Measurements from ENCODE around the gene CBR1. TPM values are rescaled to one million over a fixed set of nuclear protein-coding genes. Genes with fewer than 3 reads are reported as not detected.

Gene CBR1
- total and polyA plus RNA-seq, 2 of the 8 experiments (the other 6 are each of a cell fraction or from before 2014, with no cell fraction given): 1.8 to 207 TPM

- Histone ChIP-seq H3K27ac (ENCODE audit: low read depth, low read length) (no peak overlapping the region), H3K23me2 (ENCODE audit: low read depth, low read length) (no peaks in the 10 kb centered on the region), H2BK12ac (ENCODE audit: low read depth, low read length) (no peak overlapping the region), H2BK120ac (replicated peaks; ENCODE audit: low read depth, low read length) (no peak overlapping the region), H3K79me1 (ENCODE audit: low read depth, low read length) (no peaks in the 10 kb centered on the region), H4K20me1 (replicated peaks in 1 of 2; ENCODE audit: control insufficient read depth in 1 of 2, insufficient read depth in 2 of 2, low read length in 2 of 2) (peaks cover 0 to 1% of the 10 kb centered on the region in 2 experiments), H3K79me2 (ENCODE audit: control insufficient read depth in 1 of 2, insufficient read depth in 2 of 2, low read length in 2 of 2) (no peaks in the 10 kb centered on the region), H4K5ac (ENCODE audit: insufficient read length, low read depth, low read length) (no peak overlapping the region), H2BK5ac (ENCODE audit: low read depth, low read length) (no peak overlapping the region), H3K9ac (replicated peaks in 1 of 4; ENCODE audit: extremely low read depth in 1 of 4, low read depth in 3 of 4, low read length in 3 of 4) (no peak overlapping the region), H3K56ac (replicated peaks; ENCODE audit: insufficient read length, low read depth, low read length) (no peak overlapping the region), H2BK15ac (ENCODE audit: low read length) (no peak overlapping the region), H3K23ac (ENCODE audit: insufficient read length) (no peak overlapping the region), H4K8ac (ENCODE audit: extremely low read depth, insufficient read depth, low read length) (no peak overlapping the region), H2AK5ac (ENCODE audit: low read depth, low read length) (no peak overlapping the region), H3K18ac (ENCODE audit: extremely low read depth, low read length) (no peak overlapping the region), H2AFZ (ENCODE audit: low read length) (no peak overlapping the region), H3K27me3 (replicated peaks in 1 of 4; ENCODE audit: control insufficient read depth in 3 of 4, extremely low read depth in 1 of 4, insufficient read depth in 3 of 4, low read length in 3 of 4) (no peaks in the 10 kb centered on the region), H3K4me2 (ENCODE audit: insufficient read depth in 1 of 2, low read depth in 2 of 2, low read length in 2 of 2) (no peak overlapping the region), H3K4me1 (replicated peaks in 1 of 4; ENCODE audit: control insufficient read depth in 3 of 4, insufficient read depth in 4 of 4, low read length in 3 of 4) (peaks cover 0 to 7% (median 2%) of the 10 kb centered on the region in 4 experiments; a peak in 4 of 7 replicates), H3K4ac (replicated peaks; ENCODE audit: insufficient read length, low read depth, low read length) (no peak overlapping the region), H4K91ac (replicated peaks; ENCODE audit: insufficient read length, low read length) (no peak overlapping the region), H3K14ac (ENCODE audit: insufficient read length) (no peak overlapping the region), H3K4me3 (ENCODE audit: extremely low read depth in 1 of 4, insufficient read depth in 2 of 4, low read depth in 3 of 4, low read length in 4 of 4) (no peak overlapping the region), H3K36me3 (ENCODE audit: control insufficient read depth in 2 of 4, insufficient read depth in 4 of 4, low read length in 3 of 4) (peaks cover 2 to 18% (median 10%) of the 10 kb centered on the region in 4 experiments; a peak in 7 of 8 replicates), H2BK20ac (ENCODE audit: low read length) (no peak overlapping the region), H3K9me3 (ENCODE audit: insufficient read depth in 2 of 2, low read depth in 1 of 2, low read length in 1 of 2) (no peaks in the 10 kb centered on the region)
- FAIRE-seq (no peak), DNase-seq (ENCODE audit: low read depth in 1 of 2, low spot score in 2 of 2) (no peak)
- TF ChIP-seq RXRA (IDR thresholded peaks at IDR 0.05; ENCODE audit: insufficient read depth, low read depth, low read length) (no peak), SIRT6 (IDR thresholded peaks at IDR 0.05; ENCODE audit: low read length) (no peak), CBX5 (IDR thresholded peaks at IDR 0.05; ENCODE audit: low read depth, low read length) (no peak), KDM1A (IDR thresholded peaks at IDR 0.05; ENCODE audit: borderline replicate concordance, low read length) (no peak), SAP30 (IDR thresholded peaks at IDR 0.05; ENCODE audit: insufficient read depth, insufficient replicate concordance, low read length) (no peak), POLR2A (IDR thresholded peaks at IDR 0.05; ENCODE audit: control extremely low read depth in 1 of 2, low read depth in 2 of 2, low read length in 2 of 2) (no peak), SUZ12 (IDR thresholded peaks at IDR 0.05; ENCODE audit: low read length) (no peak), ATF3 (IDR thresholded peaks at IDR 0.05; ENCODE audit: insufficient read depth, low read depth, low read length) (no peak)
- CTCF ChIA-PET (ENCODE audit: partially characterized antibody): interaction anchor here (0.8 to 1.4 kb wide), 4 partner anchors 10 to 96 kb away, joined by 3 to 7 read pairs (median 4); no protein-coding TSS in a partner anchor
- POLR2A ChIA-PET (ENCODE audit: partially characterized antibody): interaction anchor here (0.8 to 1.0 kb wide), 2 partner anchors 9 to 17 kb away, joined by 3 to 4 read pairs; no protein-coding TSS in a partner anchor
- 89% methylated on average over 16 of the region's 16 CpGs; no CpG with 5 or more reads in 1 of the 2 experiments for WGBS, 2 experiments (ENCODE audit: extremely low coverage in 1 of 2, insufficient coverage in 1 of 2, insufficient read length in 1 of 2, insufficient replicate concordance in 2 of 2, low coverage in 1 of 2, low lambda C conversion rate in 2 of 2, missing lambda C conversion rate in 1 of 2)
Observed at GRCh38 chr21:36030581-36031189, 39.1 kb upstream of the CBR1 start.

All from H1 (cell line).